Hepatocyte (in vitro differentiated cells): Measurements from ENCODE around the gene OTOA. TPM values are rescaled to one million over a fixed set of nuclear protein-coding genes. Genes with fewer than 3 reads are reported as not detected.
"Not testable (repeated sequence)": the region's sequence is repeated elsewhere in the genome, so short reads cannot be mapped to it uniquely, and the experiment has no call there.

ENCODE experiments used
- DNase-seq: peaks from one replicate; pipeline ENCODE4 v3.0.0-alpha.2; 2016; ENCODE audit warnings: low spot score
- H2AFZ ChIP-seq: fragments of 200-600 bp; sonication (generic); 2 replicates; pipeline ENCODE4 v1.6.0; 2016; ENCODE audit warnings: antibody characterized with exemption, mild to moderate bottlenecking
- H3K27ac ChIP-seq: fragments of 200-600 bp; sonication (generic); 2 replicates; pipeline ENCODE4 v1.5.1; 2016; ENCODE audit warnings: mild to moderate bottlenecking
- H3K27me3 ChIP-seq: fragments of 200-600 bp; sonication (generic); 2 replicates; pipeline ENCODE4 v1.6.1; 2016
- H3K36me3 ChIP-seq: fragments of 200-600 bp; sonication (generic); replicated peaks from 2 replicates; pipeline ENCODE4 v1.5.1; 2016; ENCODE audit warnings: low read depth; ENCODE audit not compliant: insufficient read depth
- H3K4me1 ChIP-seq: fragments of 200-600 bp; sonication (generic); 2 replicates; pipeline ENCODE4 v1.5.1; 2016; ENCODE audit warnings: mild to moderate bottlenecking, moderate library complexity; ENCODE audit not compliant: insufficient read depth
- H3K4me2 ChIP-seq: fragments of 200-600 bp; sonication (generic); 2 replicates; pipeline ENCODE4 v1.6.0; 2016
- H3K4me3 ChIP-seq: fragments of 200-600 bp; sonication (generic); 2 replicates; pipeline ENCODE4 v1.5.1; 2016; ENCODE audit warnings: mild to moderate bottlenecking
- H3K79me2 ChIP-seq: fragments of 200-600 bp; sonication (generic); 2 replicates; pipeline ENCODE4 v1.6.0; 2017; ENCODE audit warnings: mild to moderate bottlenecking
- H3K9me2 ChIP-seq: fragments of 200-600 bp; sonication (generic); replicated peaks from 2 replicates; pipeline ENCODE4 v1.6.0; 2017; ENCODE audit warnings: mild to moderate bottlenecking; ENCODE audit not compliant: insufficient read depth
- H3K9me3 ChIP-seq: fragments of 200-600 bp; sonication (generic); 2 replicates; pipeline ENCODE4 v1.5.1; 2016; ENCODE audit warnings: low read depth, mild to moderate bottlenecking
- H4K20me1 ChIP-seq: fragments of 200-600 bp; sonication (generic); 2 replicates; pipeline ENCODE4 v1.6.0; 2016; ENCODE audit warnings: mild to moderate bottlenecking; ENCODE audit not compliant: insufficient read depth, poor library complexity, severe bottlenecking
- EZH2 ChIP-seq: fragments of 200-600 bp; sonication (generic); IDR thresholded peaks from 2 replicates; pipeline ENCODE4 v1.6.1; 2016; ENCODE audit warnings: antibody characterized with exemption, mild to moderate bottlenecking, borderline replicate concordance
- EZH2phosphoT487 ChIP-seq: fragments of 200-600 bp; sonication (generic); IDR thresholded peaks from one replicate; pipeline ENCODE4 v1.6.1; 2018; ENCODE audit warnings: antibody characterized with exemption, mild to moderate bottlenecking, low read depth, moderate library complexity; ENCODE audit not compliant: unreplicated experiment, severe bottlenecking
- WGBS: methylation state at CpG from one replicate; pipeline ENCODE4 v1.1.6; 2016; ENCODE audit warnings: low lambda C conversion rate; ENCODE audit errors: missing lambda C conversion rate; 5-methylcytosine and 5-hydroxymethylcytosine counted together
- polyA plus RNA-seq: library from polyadenylated mRNA; unstranded; fragments of >200 nt; fragmentation: Nextera tagmentation; extraction: Ambion mirVana; gene quantifications from 2 replicates; pipeline ENCODE4 v1.2.1, GENCODE V29; 2016
- total RNA-seq: library from RNA; depleted of rRNA; stranded (reverse); fragments of >200 nt; gene quantifications from 2 replicates; pipeline ENCODE4 v1.2.3, GENCODE V29; 2014
- TF ChIP-seq, protein P1 (sequence below): fragments of 200-600 bp; sonication (generic); IDR thresholded peaks from 2 replicates; pipeline ENCODE4 v1.5.1; 2016; ENCODE audit warnings: antibody characterized with exemption, mild to moderate bottlenecking; ENCODE audit not compliant: poor library complexity

OTOA gene
- total and polyA plus RNA-seq, 2 experiments from 2014 or later: 0.07 TPM; not detected in 1

DNA sequence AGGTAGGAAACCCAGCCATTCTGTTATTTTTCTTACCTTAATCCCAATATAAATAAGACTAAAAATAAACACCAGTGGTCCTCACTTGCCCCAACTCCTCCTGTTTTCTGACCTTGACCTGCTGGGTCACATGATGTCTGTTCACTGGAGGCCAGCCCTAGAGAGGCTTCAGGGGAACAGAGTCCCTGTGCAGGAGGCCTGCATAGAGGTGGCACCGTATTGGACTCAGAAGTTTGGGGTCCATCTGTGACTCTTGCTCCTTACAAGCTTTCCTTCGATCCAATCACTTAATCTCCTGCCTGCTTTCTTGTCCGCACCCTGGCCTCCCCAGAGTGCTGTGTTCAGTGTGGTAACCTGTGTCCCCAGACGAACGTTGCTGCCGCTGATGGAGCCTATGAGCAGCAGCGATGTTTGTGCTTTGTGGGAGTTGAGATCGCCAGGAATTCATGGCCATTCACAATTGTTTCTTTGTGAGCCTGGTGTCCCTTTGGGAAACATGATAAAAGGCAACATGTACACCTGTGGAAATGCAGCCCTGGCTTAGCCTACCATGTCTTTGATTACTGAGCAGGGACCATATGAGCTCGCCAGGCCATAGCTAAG is 16.1 kb upstream of the OTOA start:
- H2AFZ ChIP-seq: no peak overlapping the region
- H3K9me2 ChIP-seq: no peaks in the 10 kb centered on the region
- no peaks in the 10 kb centered on the region for H3K9me3 ChIP-seq
- no peaks in the 10 kb centered on the region for H4K20me1 ChIP-seq
- no peak overlapping the region for H3K4me3 ChIP-seq
- WGBS: 95% methylated on average over 9 of the region's 9 CpGs
- H3K4me1 ChIP-seq: no peaks in the 10 kb centered on the region
- peaks cover 45% of the 10 kb centered on the region for H3K79me2 ChIP-seq
- H3K27me3 ChIP-seq: no peaks in the 10 kb centered on the region
- H3K36me3 ChIP-seq: no peaks in the 10 kb centered on the region
- TF ChIP-seq EZH2phosphoT487: no peak
- TF ChIP-seq, protein P1, sequence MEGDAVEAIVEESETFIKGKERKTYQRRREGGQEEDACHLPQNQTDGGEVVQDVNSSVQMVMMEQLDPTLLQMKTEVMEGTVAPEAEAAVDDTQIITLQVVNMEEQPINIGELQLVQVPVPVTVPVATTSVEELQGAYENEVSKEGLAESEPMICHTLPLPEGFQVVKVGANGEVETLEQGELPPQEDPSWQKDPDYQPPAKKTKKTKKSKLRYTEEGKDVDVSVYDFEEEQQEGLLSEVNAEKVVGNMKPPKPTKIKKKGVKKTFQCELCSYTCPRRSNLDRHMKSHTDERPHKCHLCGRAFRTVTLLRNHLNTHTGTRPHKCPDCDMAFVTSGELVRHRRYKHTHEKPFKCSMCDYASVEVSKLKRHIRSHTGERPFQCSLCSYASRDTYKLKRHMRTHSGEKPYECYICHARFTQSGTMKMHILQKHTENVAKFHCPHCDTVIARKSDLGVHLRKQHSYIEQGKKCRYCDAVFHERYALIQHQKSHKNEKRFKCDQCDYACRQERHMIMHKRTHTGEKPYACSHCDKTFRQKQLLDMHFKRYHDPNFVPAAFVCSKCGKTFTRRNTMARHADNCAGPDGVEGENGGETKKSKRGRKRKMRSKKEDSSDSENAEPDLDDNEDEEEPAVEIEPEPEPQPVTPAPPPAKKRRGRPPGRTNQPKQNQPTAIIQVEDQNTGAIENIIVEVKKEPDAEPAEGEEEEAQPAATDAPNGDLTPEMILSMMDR: no peak
- TF ChIP-seq EZH2: no peak
- DNase-seq: no peak
- no peak overlapping the region for H3K27ac ChIP-seq
- H3K4me2 ChIP-seq: no peak overlapping the region

DNA sequence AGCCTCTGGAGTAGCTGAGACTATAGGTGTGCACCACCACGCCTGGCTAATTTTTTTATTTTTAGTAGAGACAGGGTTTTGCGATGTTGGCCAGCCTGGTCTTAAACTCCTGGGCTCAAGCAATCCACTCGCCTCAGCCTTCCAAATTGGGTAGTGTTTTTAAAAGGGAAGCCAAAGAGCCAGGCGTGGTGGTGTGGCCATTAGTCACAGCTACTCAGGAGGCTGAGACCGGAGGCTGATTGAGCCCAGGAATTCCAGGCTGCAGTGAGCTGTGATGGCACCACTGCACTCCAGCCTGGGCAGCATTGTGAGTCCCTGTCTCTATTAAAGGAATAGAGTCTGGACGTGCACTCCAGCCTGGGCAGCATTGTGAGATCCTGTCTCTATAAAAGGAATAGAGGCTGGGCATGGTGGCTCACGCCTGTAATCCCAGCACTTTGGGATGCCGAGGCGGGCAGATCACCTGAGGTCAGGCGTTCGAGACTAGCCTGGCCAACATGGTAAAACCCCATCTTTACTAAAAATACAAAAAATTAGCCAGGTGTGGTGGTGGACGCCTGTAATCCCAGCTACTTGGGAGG is 13.9 kb upstream of the OTOA start:
- H3K79me2 ChIP-seq: peaks cover 35% of the 10 kb centered on the region
- WGBS: 97% methylated on average over 12 of the region's 12 CpGs
- not testable (repeated sequence) for H2AFZ ChIP-seq, DNase-seq, H3K4me2 ChIP-seq, H4K20me1 ChIP-seq, H3K9me3 ChIP-seq, H3K4me1 ChIP-seq, H3K27ac ChIP-seq, H3K4me3 ChIP-seq, H3K27me3 ChIP-seq, H3K9me2 ChIP-seq, H3K36me3 ChIP-seq

GRCh38 chr16:21650521-21650920 is 13.2 kb upstream of the OTOA start:
- H4K20me1 ChIP-seq: no peaks in the 10 kb centered on the region
- no peaks in the 10 kb centered on the region for H3K9me3 ChIP-seq
- no peaks in the 10 kb centered on the region for H3K36me3 ChIP-seq
- H3K79me2 ChIP-seq: peaks cover 32% of the 10 kb centered on the region
- H3K4me1 ChIP-seq: no peaks in the 10 kb centered on the region
- TF ChIP-seq EZH2: no peak
- TF ChIP-seq EZH2phosphoT487: no peak
- H3K4me2 ChIP-seq: no peak overlapping the region
- H3K4me3 ChIP-seq: no peak overlapping the region
- no peak overlapping the region for H3K27ac ChIP-seq
- H3K9me2 ChIP-seq: no peaks in the 10 kb centered on the region
- no peaks in the 10 kb centered on the region for H3K27me3 ChIP-seq
- H2AFZ ChIP-seq: no peak overlapping the region
- WGBS: 100% methylated on average over 1 of the region's 1 CpG
- no peak for DNase-seq

- Histone ChIP-seq H3K27me3 (no peaks in the 10 kb centered on the region), H3K79me2 (peaks cover 32% of the 10 kb centered on the region), H3K27ac (no peak overlapping the region), H3K4me1 (no peaks in the 10 kb centered on the region), H3K4me2 (no peak overlapping the region), H2AFZ (no peak overlapping the region), H3K36me3 (no peaks in the 10 kb centered on the region), H4K20me1 (no peaks in the 10 kb centered on the region), H3K9me2 (no peaks in the 10 kb centered on the region), H3K9me3 (no peaks in the 10 kb centered on the region), H3K4me3 (no peak overlapping the region)
- no peak for DNase-seq
- no peak for TF ChIP-seq EZH2phosphoT487
- TF ChIP-seq, protein P1: no peak
- no peak for TF ChIP-seq EZH2
- WGBS: 95% methylated on average over 3 of the region's 3 CpGs
Observed at GRCh38 chr16:21651515-21651914, 12.3 kb upstream of the OTOA start.
